Thoracic aorta (tissue), 2 donors: ENCODE data around the gene BLM. TPM values are rescaled to one million over a fixed set of nuclear protein-coding genes. Genes with fewer than 3 reads are reported as not detected.

Experiments
- ATAC-seq: fragments of 150-250 bp; one replicate; pipeline ENCODE4 v1.8.0; 2017; ENCODE audit warnings: low read depth; ENCODE audit not compliant: insufficient number of reproducible peaks, low FRiP score
- DNase-seq: peaks from one replicate; pipeline ENCODE4 v3.0.0-alpha.2; 2020; ENCODE audit warnings: low spot score
- H3K27ac ChIP-seq, 2 donors: fragments of 200-600 bp; sonication (generic); 1 replicate in 1 of 2; 2 replicates in 1 of 2; pipeline ENCODE4 v1.5.1; 2016; ENCODE audit warnings: mild to moderate bottlenecking in 2 of 2, moderate library complexity in 2 of 2
- H3K27me3 ChIP-seq: fragments of 200-600 bp; sonication (generic); replicated peaks from 2 replicates; pipeline ENCODE4 v1.6.0; 2016; ENCODE audit warnings: mild to moderate bottlenecking; ENCODE audit not compliant: insufficient read depth
- H3K36me3 ChIP-seq: fragments of 200-600 bp; sonication (generic); one replicate; pipeline ENCODE4 v1.5.1; 2016
- H3K4me1 ChIP-seq, 2 donors: fragments of 200-600 bp; sonication (generic); 1 replicate in 1 of 2; 2 replicates in 1 of 2; pipeline versions ENCODE4 v1.5.1 to v1.6.0; 2016; ENCODE audit warnings: low read depth in 2 of 2, mild to moderate bottlenecking in 1 of 2; ENCODE audit not compliant: control insufficient read depth in 1 of 2
- H3K4me3 ChIP-seq: fragments of 200-600 bp; sonication (generic); 2 replicates; pipeline ENCODE4 v1.5.1; 2016; ENCODE audit warnings: mild to moderate bottlenecking
- H3K9me3 ChIP-seq: fragments of 200-600 bp; sonication (generic); 2 replicates; pipeline ENCODE4 v1.5.1; 2016
- total RNA-seq, 2 donors: library from RNA; depleted of rRNA; stranded (reverse); fragments of >200 nt; gene quantifications; one replicate each; pipeline versions ENCODE4 v1.1.0 to v1.2.3, GENCODE V29; 2016
- TF ChIP-seq, protein P1 (sequence below): fragments of 200-600 bp; sonication (generic); IDR thresholded peaks from one replicate; pipeline ENCODE4 v1.5.1; 2019; ENCODE audit warnings: antibody characterized with exemption

Gene BLM
- total RNA-seq, 2 donors from 2014 or later: 0.49 to 0.81 TPM

DNA sequence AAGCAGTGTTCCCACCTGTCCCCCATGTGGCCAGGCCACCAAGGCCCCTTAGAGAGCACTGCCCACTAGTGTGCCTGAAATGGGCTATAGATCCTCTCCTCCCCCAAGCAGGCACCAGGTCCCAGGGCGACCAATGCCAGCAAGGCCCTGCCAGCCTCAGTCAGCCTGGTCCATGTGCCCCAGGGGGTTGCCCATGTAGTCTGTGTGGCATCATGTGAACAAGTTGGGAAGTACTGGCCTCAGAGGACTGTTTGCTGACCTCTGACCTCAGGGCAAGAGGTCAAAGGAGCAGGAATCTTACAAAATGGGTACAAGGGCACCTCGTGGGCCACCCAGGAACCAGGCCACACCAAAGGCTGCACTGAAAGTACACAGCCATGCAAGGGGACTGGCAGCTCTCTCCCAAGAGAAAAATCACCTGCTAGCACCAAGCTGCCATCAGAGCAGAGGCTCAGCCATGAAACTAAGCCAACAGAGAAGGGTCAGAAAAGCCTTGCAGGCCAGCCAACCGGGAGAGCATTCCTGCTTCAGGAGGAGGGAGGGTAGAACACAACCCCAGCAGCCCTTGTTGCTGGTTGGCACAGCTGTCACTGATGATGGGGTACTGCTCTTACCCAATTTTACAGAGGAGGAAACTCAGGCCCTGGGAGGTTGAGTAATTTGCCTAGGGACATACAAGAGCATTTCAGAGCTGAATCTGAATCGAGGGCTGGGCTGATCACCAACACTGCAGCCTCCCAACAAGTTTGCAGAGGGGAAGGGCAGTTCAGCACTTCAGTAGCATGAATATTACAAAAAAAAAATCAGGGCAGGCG lies 146.0 kb downstream of the BLM start:
- Histone ChIP-seq H3K27ac (no peak overlapping the region), H3K9me3 (no peaks in the 10 kb centered on the region), H3K4me1 (no peaks in the 10 kb centered on the region), H3K4me3 (no peak overlapping the region), H3K36me3 (no peaks in the 10 kb centered on the region), H3K27me3 (no peaks in the 10 kb centered on the region)
- DNase-seq: no peak
- TF ChIP-seq, protein P1, sequence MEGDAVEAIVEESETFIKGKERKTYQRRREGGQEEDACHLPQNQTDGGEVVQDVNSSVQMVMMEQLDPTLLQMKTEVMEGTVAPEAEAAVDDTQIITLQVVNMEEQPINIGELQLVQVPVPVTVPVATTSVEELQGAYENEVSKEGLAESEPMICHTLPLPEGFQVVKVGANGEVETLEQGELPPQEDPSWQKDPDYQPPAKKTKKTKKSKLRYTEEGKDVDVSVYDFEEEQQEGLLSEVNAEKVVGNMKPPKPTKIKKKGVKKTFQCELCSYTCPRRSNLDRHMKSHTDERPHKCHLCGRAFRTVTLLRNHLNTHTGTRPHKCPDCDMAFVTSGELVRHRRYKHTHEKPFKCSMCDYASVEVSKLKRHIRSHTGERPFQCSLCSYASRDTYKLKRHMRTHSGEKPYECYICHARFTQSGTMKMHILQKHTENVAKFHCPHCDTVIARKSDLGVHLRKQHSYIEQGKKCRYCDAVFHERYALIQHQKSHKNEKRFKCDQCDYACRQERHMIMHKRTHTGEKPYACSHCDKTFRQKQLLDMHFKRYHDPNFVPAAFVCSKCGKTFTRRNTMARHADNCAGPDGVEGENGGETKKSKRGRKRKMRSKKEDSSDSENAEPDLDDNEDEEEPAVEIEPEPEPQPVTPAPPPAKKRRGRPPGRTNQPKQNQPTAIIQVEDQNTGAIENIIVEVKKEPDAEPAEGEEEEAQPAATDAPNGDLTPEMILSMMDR: no peak
- ATAC-seq: no peak

DNA sequence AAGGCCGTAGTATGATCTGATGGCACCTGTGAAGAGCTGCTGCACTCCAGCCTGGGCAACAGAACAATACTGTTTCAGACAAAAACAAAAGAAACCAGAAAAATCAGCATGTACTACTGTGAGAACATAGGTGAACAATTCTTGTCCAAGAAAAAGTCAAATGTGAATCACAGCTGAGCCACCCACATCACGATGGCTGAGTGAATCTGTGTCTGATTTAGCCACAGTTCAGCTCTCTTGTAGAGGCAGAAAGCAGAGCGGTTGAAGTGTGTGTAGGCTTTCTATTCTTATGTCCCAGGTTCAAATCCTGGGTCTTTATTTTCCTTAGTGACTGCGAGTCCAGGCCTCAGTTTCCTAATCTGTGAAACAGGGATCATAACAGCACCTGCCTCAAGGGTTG lies 146.8 kb downstream of the BLM start:
- DNase-seq (no peak), ATAC-seq (no peak)
- TF ChIP-seq, protein P1: no peak
- H3K27ac ChIP-seq: no peak overlapping the region
- H3K4me1 ChIP-seq: peaks cover 0 to 3% of the 10 kb centered on the region in 2 donors
- H3K9me3 ChIP-seq: no peaks in the 10 kb centered on the region
- H3K27me3 ChIP-seq: no peaks in the 10 kb centered on the region
- H3K4me3 ChIP-seq: no peak overlapping the region
- no peaks in the 10 kb centered on the region for H3K36me3 ChIP-seq

DNA sequence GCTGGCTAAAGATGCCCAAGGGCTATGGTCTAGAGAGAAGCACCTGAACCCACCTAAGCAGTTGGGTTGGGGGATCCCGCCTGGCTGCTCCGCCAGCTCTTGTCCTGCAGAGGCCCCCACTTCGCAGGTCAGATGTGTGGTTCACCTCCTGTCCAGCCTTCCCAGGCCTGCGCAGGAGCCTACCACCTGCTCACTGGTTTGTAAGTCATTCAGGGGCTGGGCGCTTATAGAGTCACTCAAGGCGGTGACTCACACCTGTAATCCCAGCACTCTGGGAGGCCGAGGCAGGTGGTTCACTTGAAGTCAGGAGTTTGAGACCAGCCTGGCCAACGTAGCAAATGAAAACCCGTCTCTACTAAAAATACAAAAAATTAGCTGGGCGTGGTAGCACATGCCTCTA lies 147.4 kb downstream of the BLM start:
- H3K4me1 ChIP-seq: peaks cover 0 to 8% of the 10 kb centered on the region in 2 donors
- no peak overlapping the region for H3K4me3 ChIP-seq
- DNase-seq: no peak
- no peak for ATAC-seq
- no peak overlapping the region for H3K27ac ChIP-seq
- no peaks in the 10 kb centered on the region for H3K9me3 ChIP-seq
- H3K36me3 ChIP-seq: no peaks in the 10 kb centered on the region
- H3K27me3 ChIP-seq: no peaks in the 10 kb centered on the region
- TF ChIP-seq, protein P1: no peak

DNA sequence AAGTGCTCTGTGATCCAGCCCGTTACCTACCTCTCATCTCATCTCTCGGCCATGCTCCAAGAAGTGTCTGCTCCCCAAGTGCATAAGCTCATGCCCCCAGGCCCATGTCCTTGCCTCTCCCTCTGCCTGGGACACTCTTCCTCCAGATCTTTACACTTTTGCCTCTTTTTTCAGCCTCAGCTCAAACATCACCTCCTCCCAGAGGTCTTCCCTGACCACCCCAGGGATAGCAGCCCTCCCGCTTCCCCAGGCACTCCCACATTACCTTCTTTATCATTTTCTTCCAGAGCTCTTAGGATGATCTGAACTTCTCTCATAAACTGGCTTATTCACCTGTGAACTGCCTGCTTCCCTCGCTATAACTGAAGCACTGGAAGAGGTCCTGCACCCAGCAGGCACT lies 148.6 kb downstream of the BLM start:
- Histone ChIP-seq H3K4me1 (peaks cover 10 to 20% of the 10 kb centered on the region in 2 donors), H3K36me3 (no peaks in the 10 kb centered on the region), H3K27ac (no peak overlapping the region), H3K9me3 (no peaks in the 10 kb centered on the region), H3K4me3 (no peak overlapping the region), H3K27me3 (no peaks in the 10 kb centered on the region)
- TF ChIP-seq, protein P1: no peak
- ATAC-seq: no peak
- no peak for DNase-seq

Other genes starting within 250 kb of the BLM start
- 10 to 100 TPM; 73.2 to 89.8 TPM for gene CRTC3, start 187.4 kb upstream of the BLM start, total RNA-seq
- 10 to 100 TPM; 78.4 to 89.7 TPM for gene FURIN, start 151.2 kb downstream of the BLM start, total RNA-seq
- gene FES, start 167.2 kb downstream of the BLM start, total RNA-seq: 10 to 100 TPM; 54.2 to 86.3 TPM
- gene MAN2A2, start 186.0 kb downstream of the BLM start, total RNA-seq: 10 to 100 TPM; 59.7 to 68.4 TPM
- 10 to 100 TPM; 11.5 to 13.1 TPM for gene HDDC3, start 215.2 kb downstream of the BLM start, total RNA-seq
- 10 to 100 TPM; 54.0 to 65.5 TPM for gene UNC45A, start 217.9 kb downstream of the BLM start, total RNA-seq
- gene RCCD1, start 237.5 kb downstream of the BLM start, total RNA-seq: 10 to 100 TPM in 1 of 2 donors, 1 to 10 TPM in 1; 8.6 to 23.7 TPM